ENCODE results near the gene NDUFC2. TPM values are rescaled to one million over a fixed set of nuclear protein-coding genes. Genes with fewer than 3 reads are reported as not detected.

NDUFC2 gene
- total RNA-seq, 1 experiment from 2014 or later, result 196 TPM

DNA sequence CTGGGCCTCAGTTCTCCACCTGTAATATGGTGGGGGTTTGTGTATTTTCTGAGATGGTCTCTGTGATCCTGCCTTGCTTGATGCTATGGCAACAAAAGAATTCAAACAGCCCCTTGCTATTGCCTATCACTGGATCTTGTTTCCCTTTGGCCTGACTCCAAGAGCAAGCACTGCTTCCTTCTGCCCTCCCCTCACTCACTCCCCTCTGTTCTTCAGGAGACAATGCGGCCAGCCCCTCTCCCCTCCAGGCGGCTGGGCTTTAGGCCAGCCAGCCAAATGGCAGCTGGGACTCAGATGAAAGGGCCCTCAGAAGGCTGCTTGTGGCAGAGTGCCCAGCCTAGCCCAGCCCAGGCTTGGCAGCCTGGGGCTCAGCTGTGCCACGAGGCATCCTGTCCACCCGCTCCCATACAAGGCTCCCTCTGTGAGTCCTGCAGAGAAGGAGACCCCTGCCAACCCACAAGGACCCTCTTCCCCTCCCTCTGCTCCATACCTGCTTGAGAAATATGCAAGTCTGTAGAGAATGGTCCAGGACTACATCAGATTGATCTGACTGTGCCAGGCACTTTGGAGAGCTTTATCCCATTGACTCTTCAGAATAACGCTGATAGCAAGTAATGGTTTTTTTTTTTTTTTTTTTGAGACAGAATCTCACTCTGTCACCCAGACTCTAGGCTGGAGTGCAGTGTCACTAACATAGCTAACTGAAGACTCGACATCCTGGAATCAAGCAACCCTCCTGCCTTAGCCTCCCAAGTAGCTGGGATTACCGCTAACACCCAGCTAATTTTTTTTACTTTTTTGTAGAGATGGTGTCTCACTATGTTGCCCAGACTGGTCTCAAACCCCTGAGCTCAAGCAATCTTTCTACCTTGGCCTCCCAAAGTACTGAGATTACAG lies 49.0 kb downstream of the NDUFC2 start:
- DNase-seq (ENCODE audit: low spot score), result peak; percentile 65

DNA sequence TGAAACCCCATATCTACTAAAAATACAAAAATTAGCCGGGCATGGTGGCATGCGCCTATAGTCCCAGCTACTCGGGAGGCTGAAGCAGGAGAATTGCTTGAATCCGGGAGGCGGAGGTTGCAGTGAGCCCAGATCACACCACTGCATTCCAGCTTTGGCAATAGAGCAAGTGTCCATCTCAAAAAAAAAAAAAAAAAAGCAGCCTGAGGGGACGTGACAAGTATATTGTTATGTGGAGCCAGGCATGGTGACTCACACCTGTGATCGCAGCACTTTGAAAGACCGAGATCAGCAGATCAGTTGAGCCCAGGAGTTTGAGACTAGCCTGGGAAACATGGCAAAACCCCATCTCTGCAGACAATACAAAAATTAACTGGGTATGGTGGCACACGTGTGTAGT lies 51.2 kb downstream of the NDUFC2 start:
- DNase-seq (ENCODE audit: low spot score), result peak; percentile 27

DNA sequence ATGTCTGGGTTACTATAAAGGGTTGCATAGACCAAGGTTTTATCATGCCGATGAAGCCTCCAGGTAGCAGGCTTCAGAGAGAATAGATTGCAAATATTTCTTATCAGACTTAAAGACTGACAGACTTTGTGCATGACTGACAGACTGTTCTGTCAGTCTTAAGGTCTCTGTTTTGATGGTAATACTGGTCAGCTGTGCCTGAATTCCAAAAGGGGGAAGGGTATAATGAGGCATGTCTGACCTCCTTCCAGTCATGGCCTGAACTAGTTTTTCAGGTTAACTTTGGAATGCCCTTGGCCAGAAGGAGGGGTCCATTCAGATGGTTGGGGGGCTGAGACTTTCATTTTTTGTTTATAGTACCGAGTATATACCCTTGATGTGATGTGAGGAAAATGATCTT lies 51.9 kb downstream of the NDUFC2 start:
- no peak for DNase-seq (ENCODE audit: low spot score)

DNA sequence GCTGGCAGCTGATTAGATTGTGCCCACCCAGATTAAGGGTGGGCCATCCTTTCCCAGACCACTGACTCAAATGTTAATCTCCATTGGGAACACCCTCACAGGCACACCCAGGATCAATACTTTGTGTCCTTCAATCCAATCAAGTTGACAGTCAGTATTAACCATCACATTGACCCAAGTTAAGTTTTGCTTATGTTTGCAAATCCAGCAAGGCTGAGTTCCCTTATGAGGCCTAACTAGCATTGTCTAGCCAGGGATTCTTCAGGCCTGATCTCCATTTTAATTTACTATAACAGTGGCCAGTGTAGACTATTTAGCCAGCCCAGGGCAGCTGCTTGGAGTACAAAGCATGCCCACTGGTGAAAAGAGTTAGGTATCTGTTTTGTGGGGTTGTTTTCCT lies 54.3 kb downstream of the NDUFC2 start:
- no peak for DNase-seq (ENCODE audit: low spot score)

DNA sequence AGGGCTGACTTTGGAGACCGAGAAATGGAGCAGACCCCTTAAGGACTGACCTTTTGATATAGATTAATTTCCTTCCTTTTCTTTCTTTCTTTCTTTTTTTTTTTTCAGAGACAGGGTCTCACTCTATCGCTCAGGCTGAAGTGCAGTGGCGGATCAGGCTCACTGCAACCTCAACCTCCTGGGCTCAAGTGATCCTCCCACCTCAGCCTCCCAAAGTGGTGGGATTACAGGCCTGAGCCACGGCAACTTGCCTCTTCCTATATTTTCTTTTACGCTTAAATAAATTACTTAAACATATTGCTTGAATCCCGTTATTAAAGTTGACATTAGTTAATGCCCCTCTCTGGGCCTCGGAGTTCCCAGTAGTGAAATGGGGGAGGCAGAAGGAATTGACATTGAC lies 56.2 kb downstream of the NDUFC2 start:
- no peak for DNase-seq (ENCODE audit: low spot score)

DNA sequence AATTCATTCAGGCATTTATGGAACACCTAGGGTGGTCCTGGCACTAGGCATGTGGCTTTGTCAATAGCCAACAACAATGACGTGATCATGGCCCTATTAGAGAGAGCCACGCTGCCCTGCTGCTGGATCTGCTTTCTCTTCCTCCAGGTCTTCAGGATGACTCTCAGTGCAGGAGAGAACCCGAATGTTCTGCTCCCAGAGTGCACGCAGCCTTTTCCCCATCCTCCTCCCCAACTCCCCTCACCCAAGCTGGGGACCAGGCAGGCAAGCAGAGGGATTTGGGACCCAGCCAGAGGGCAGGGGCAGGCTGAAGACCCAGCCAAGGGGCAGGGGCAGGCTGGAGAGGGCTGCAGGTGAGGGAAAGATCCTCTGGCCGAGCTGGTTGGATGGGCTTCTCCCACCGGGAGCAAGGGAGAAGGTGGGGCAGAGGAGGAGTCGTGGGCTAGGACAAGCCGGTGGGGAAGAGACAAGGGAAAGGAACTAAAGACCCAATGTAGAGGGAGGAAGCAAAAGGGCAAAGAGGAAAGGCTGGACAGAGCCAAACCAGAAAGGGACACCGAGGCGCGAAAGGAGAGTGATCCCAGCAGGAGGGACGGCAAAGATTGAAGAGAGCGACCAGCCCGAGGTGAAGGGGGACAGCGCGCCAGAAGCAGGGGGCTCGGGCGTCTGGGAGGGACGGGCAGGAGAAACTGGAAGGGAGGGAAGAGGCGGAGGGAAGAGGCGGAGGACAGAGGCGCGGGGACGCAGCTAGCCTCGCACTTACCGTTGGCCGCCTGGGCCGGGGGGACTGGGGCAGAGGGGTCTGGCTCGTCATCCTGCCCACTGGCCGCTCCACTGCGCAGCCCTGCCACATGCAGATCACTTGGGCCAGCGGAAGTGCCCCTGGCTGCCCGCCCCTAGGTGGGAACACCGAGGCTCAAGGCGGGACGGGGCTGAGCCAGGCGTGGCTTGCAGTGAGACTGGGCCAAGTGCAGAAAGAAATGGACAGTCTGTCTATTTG lies 57.0 kb downstream of the NDUFC2 start, which contains the start of gene KCTD14:
Gene KCTD14 (minus strand): TSS at position 880 of the 1,000 bp plus-strand sequence. CDS start 27 bp downstream, at position 853.
- peak; percentile 57 for DNase-seq (ENCODE audit: low spot score)

DNA sequence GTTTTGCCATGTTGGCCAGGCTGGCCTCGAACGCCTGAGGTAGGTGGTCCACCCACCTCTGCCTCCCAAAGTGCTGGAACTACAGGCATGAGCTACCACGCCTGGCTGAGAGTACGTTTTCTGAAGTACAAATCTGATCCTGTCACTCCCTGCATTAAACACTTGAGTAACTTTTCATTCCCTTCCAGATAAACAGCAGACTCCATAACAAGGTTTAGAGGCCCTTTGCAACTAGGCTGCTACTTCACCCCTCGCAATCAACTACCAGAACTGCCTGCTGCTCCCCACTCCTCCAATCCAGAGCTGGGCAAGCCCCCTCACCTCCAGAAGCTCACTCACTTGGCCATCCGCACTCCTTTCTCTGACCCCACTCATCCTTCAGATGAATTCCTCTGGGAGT lies 58.1 kb downstream of the NDUFC2 start:
- no peak for DNase-seq (ENCODE audit: low spot score)

DNA sequence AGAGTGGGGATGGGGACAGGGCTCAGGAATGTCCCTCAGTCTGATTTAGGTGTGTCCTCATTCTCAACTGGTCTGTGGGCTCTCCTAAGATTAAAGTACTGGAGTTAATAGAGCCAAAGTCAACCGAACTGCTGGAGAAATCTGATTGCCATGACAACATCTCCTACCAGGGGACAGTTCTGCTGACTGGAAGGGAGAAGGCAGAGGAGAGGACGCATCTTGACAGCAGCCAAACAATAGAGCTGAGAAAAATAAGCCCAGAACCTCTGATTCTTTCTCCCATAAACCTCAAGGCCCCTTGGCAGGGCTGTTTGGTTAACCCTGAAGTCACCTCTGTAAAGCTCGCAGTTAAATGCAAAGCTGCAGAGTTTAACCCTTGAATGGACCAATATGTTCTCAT lies 59.4 kb downstream of the NDUFC2 start:
- no peak for DNase-seq (ENCODE audit: low spot score)

DNA sequence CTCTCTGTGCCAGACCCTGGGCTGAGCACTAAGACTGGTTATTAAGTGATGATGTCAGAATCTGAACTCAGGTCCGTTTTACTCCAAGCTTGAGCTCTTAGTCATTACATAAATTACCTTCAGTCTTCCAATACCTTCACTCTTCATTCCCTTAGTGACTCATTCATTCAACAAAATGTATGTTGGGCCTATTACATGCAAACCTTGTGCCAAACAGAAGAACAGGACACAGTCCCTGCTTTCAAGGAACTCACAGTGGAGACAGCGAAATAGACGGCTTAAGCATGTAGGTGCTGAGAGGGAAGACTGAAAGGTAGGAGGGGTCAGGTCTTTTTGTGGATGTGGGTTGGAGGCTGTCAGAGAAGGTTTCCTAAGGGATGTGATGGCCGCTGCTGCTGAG lies 59.9 kb downstream of the NDUFC2 start:
- no peak for DNase-seq (ENCODE audit: low spot score)

Other genes starting within 250 kb of the NDUFC2 start
- 19.2 and 25.1 TPM in 2 replicates for gene INTS4, start 85.2 kb downstream of the NDUFC2 start, total RNA-seq (2014; rRNA removed; shearing (Covaris generic))
- gene KCTD14, start 56.6 kb downstream of the NDUFC2 start, total RNA-seq (2014; rRNA removed; shearing (Covaris generic)), result 6.2 and 6.3 TPM in 2 replicates
- not detected in 2 replicates for gene THRSP, start 16.0 kb downstream of the NDUFC2 start, total RNA-seq (2014; rRNA removed; shearing (Covaris generic))
- 37.2 and 41.9 TPM in 2 replicates for gene ALG8, start 59.8 kb upstream of the NDUFC2 start, total RNA-seq (2014; rRNA removed; shearing (Covaris generic))
- 3.5 and 10.5 TPM in 2 replicates for gene KCTD21, start 108.8 kb upstream of the NDUFC2 start, total RNA-seq (2014; rRNA removed; shearing (Covaris generic))
- 4.4 and 5.1 TPM in 2 replicates for gene USP35, start 109.1 kb upstream of the NDUFC2 start, total RNA-seq (2014; rRNA removed; shearing (Covaris generic))